Stomach (tissue), 9 donors: ENCODE results near the gene COPS6. TPM values are rescaled to one million over a fixed set of nuclear protein-coding genes. Genes with fewer than 3 reads are reported as not detected.

ENCODE experiments used
- DNase-seq, 2 donors: peaks; one replicate each; pipeline versions ENCODE4 v3.0.0 to v3.0.0-alpha.2; 2013 to 2019
- H3K27ac ChIP-seq, 5 donors: fragments of 200-600 bp in 4 of 5; sonication (generic) in 4 of 5; one replicate each; pipeline ENCODE4 v1.5.1; 2013 to 2019; ENCODE audit warnings: mild to moderate bottlenecking in 1 of 5, moderate library complexity in 1 of 5
- H3K27me3 ChIP-seq, 3 donors: fragments of 200-600 bp; sonication (generic); one replicate each; pipeline ENCODE4 v1.5.1; 2017 to 2019; ENCODE audit warnings: mixed run types in 1 of 3
- H3K36me3 ChIP-seq, 4 donors: fragments of 200-600 bp; sonication (generic); 1 replicate in 3 of 4; 2 replicates in 1 of 4; pipeline ENCODE4 v1.5.1; 2016 to 2019
- H3K4me1 ChIP-seq, 4 donors: fragments of 200-600 bp; sonication (generic); one replicate each; pipeline ENCODE4 v1.5.1; 2016 to 2019
- H3K4me3 ChIP-seq, 4 donors: fragments of 200-600 bp; sonication (generic) in 3 of 4; one replicate each; pipeline ENCODE4 v1.5.1; 2016 to 2019; ENCODE audit warnings: mild to moderate bottlenecking in 1 of 4
- H3K9me3 ChIP-seq, 4 donors: fragments of 200-600 bp; sonication (generic); one replicate each; pipeline ENCODE4 v1.5.1; 2016 to 2019
- CTCF ChIP-seq, 7 experiments: fragments of 450-650 bp in 4 of 7; fragments of 200-600 bp in 3 of 7; sonication (generic) in 3 of 7; IDR thresholded peaks; one replicate each; pipeline ENCODE4 v1.5.1; 2016 to 2019; ENCODE audit warnings: antibody characterized with exemption in 7 of 7, control low read depth in 2 of 7, mild to moderate bottlenecking in 1 of 7
- EP300 ChIP-seq: sonication (generic); formaldehyde crosslinking; IDR thresholded peaks from one replicate; pipeline ENCODE4 v1.6.1; 2017; ENCODE audit warnings: antibody characterized with exemption
- POLR2A ChIP-seq, 4 donors: fragments of 450-650 bp; IDR thresholded peaks; one replicate each; pipeline ENCODE4 v1.6.1; 2016; ENCODE audit warnings: antibody characterized with exemption in 4 of 4, control low read depth in 2 of 4, mild to moderate bottlenecking in 1 of 4, moderate library complexity in 1 of 4
- POLR2AphosphoS5 ChIP-seq, 3 donors: sonication (generic); formaldehyde crosslinking; IDR thresholded peaks; one replicate each; pipeline ENCODE4 v1.6.1; 2016; ENCODE audit warnings: antibody characterized with exemption in 3 of 3
- WGBS, 5 donors: extraction: QIAGEN DNeasy Blood & Tissue Kit in 3 of 5; methylation state at CpG; one replicate each; pipeline versions ENCODE4 v1.1.5 to v1.1.7; 2013 to 2018; 5-methylcytosine and 5-hydroxymethylcytosine counted together
- intact Hi-C: fragments of 100-400 bp; cut with DNase I; formaldehyde crosslinking; loops from one replicate; pipeline ENCODE4 v1.15.1; 2023; ENCODE audit warnings: low total_unique reads
- polyA plus RNA-seq, 3 donors: library from polyadenylated mRNA; stranded (reverse); fragments of 200-250 nt; gene quantifications; one replicate each; pipeline ENCODE4 v1.2.3, GENCODE V29; 2013
- total RNA-seq, 5 donors: library from RNA; depleted of rRNA; stranded (reverse); fragments of >200 nt; gene quantifications; one replicate each; pipeline versions ENCODE4 v1.1.0 to v1.2.3, GENCODE V29; 2014 to 2016
- donor health status: healthy with polysubstance abuse.
- donor health status: Bipolar disorder and iron deficiency.
- donor health status: healthy.

COPS6 gene
- total and polyA plus RNA-seq, 8 donors: 34.2 to 197 (median 93.9) TPM

DNA sequence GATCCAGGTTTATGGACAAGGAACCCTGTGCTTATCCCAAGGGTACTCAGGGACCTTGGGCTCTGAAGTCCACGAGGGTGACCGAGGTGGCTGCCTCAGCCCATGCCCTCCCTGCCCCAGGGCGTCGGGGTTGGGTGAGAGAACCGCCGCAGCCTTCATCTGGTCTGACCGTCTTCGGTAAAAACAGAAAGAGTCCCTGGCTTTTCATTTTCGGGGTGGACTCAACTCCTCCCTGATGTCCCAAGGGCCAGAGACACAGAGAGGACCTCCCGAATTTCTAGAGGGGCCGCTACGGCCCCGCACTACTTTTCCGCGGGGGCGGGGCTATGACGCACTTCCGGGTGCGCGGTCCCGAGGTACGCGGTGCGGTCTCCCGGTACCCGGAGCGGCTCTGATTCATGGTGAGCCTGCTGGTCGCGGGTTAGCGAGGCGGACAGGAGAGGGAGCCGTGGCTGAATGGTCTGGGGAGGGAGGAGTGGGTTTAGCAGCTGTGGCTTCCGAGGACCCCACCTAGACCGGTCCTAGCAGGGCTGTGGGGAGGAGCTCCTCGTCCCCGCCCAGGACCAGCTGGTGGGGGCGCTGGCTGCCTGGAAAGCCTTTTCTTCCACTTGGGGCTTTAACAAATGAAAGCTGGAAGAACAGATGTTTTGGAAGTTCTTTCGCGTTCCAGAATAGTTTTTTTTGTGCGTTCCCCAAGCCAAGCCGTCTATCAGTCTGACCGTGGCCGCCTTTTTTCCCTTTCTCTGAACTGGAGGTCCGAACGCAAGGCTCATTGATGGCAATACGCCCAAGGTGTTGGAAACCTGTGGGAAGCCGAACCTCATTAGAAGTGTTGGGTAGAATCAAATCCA, 39.1 kb upstream of the COPS6 start, which contains the start of gene ZSCAN21:
Gene ZSCAN21 (plus strand): TSS at position 334 of the 851 bp plus-strand sequence. CDS start 7,233 bp downstream, outside the sequence.
- H3K36me3 ChIP-seq: peaks cover 0 to 10% (median 0%) of the 10 kb centered on the region in 4 donors
- DNase-seq: peak; percentile 85 to 96
- H3K4me1 ChIP-seq: peaks cover 6 to 35% (median 23%) of the 10 kb centered on the region in 4 donors
- intact Hi-C loops: loop anchor here (10.0 kb wide), 2 partner anchors 55 to 135 kb away; partner anchors contain the start of gene TRIM4
- peak; percentile 71 to 96 (median 87) for TF ChIP-seq POLR2AphosphoS5 (IDR thresholded peaks at IDR 0.05)
- no peak for TF ChIP-seq EP300
- peak in 2 of 4 donors; percentile 61 to 79 for TF ChIP-seq POLR2A (IDR thresholded peaks at IDR 0.05)
- peak in 1 of 7 experiments; percentile 17 for TF ChIP-seq CTCF (IDR thresholded peaks at IDR 0.05)
- no peaks in the 10 kb centered on the region for H3K9me3 ChIP-seq
- 1% methylated on average over 36 to 47 of the region's 47 CpGs for WGBS, 5 donors
- H3K27ac ChIP-seq: peak within 1 kb of the TSS; percentile 96 to 98 (median 98)
- H3K27me3 ChIP-seq: no peaks in the 10 kb centered on the region
- H3K4me3 ChIP-seq: peak within 1 kb of the TSS; percentile 61 to 82 (median 76)

- H3K4me3 ChIP-seq: no peak overlapping the region
- H3K27ac ChIP-seq: peak overlapping the region in 1 of 5 donors; percentile 38
- H3K4me1 ChIP-seq: peaks cover 6 to 35% (median 23%) of the 10 kb centered on the region in 4 donors
- intact Hi-C loops: loop anchor here (10.0 kb wide), 2 partner anchors 57 to 137 kb away; partner anchors contain the start of gene TRIM4
- no peak for TF ChIP-seq EP300
- no peak for TF ChIP-seq POLR2AphosphoS5 (IDR thresholded peaks at IDR 0.05)
- TF ChIP-seq POLR2A (IDR thresholded peaks at IDR 0.05): no peak
- TF ChIP-seq CTCF (IDR thresholded peaks at IDR 0.05): no peak
- H3K9me3 ChIP-seq: no peaks in the 10 kb centered on the region
- peaks cover 0 to 14% (median 4%) of the 10 kb centered on the region in 4 donors for H3K36me3 ChIP-seq
- 69 to 80% (median 75%) methylated on average over 3 of the region's 3 CpGs for WGBS, 5 donors
- no peaks in the 10 kb centered on the region for H3K27me3 ChIP-seq
- no peak for DNase-seq
Observed at GRCh38 chr7:100051611-100052010, 37.2 kb upstream of the COPS6 start.

DNA sequence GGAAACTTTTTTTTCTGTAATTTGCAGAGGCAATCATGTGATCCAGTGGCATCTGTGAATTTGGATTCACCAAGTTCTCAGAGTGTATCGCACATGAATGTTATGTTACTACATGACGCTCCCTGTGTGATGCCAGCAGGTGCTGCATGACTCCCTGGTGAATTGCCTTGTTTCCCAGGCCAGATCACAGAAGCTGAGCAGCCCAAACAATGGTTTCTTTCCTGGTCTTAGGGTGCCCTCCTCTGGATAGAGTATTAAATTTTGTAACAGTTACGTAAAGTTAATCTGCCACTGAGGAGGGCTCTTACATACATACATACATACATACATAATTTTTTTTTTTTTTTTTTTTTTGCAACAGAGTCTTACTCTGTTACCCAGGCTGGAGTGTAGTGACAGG, 35.6 kb upstream of the COPS6 start:
- intact Hi-C loops: loop anchor here (10.0 kb wide), 2 partner anchors 58 to 138 kb away; partner anchors contain the start of gene TRIM4
- Histone ChIP-seq H3K4me1 (peaks cover 6 to 35% (median 23%) of the 10 kb centered on the region in 4 donors), H3K9me3 (no peaks in the 10 kb centered on the region), H3K4me3 (no peak overlapping the region), H3K27ac (no peak overlapping the region), H3K36me3 (peaks cover 15 to 30% (median 20%) of the 10 kb centered on the region in 4 donors), H3K27me3 (no peaks in the 10 kb centered on the region)
- peak; percentile 50 to 89 for DNase-seq
- 16 to 31% (median 28%) methylated on average over 3 of the region's 3 CpGs for WGBS, 5 donors
- no peak for TF ChIP-seq EP300
- TF ChIP-seq POLR2A (IDR thresholded peaks at IDR 0.05): no peak
- TF ChIP-seq CTCF (IDR thresholded peaks at IDR 0.05): peak in 3 of 7 experiments; percentile 5 to 65 (median 32)
- peak in 1 of 3 donors; percentile 63 for TF ChIP-seq POLR2AphosphoS5 (IDR thresholded peaks at IDR 0.05)

GRCh38 chr7:100057006-100057405, 31.8 kb upstream of the COPS6 start:
- Histone ChIP-seq H3K36me3 (peaks cover 40 to 65% (median 58%) of the 10 kb centered on the region in 4 donors), H3K27ac (no peak overlapping the region), H3K4me1 (peaks cover 0 to 19% (median 2%) of the 10 kb centered on the region in 4 donors), H3K27me3 (no peaks in the 10 kb centered on the region), H3K9me3 (no peaks in the 10 kb centered on the region), H3K4me3 (no peak overlapping the region)
- WGBS, 5 donors: 91 to 98% (median 93%) methylated on average over 6 to 10 of the region's 10 CpGs
- no peak for DNase-seq
- intact Hi-C loops: loop anchor here (10.0 kb wide), 2 partner anchors 62 to 142 kb away; partner anchors contain the start of gene TRIM4
- no peak for TF ChIP-seq CTCF (IDR thresholded peaks at IDR 0.05)
- no peak for TF ChIP-seq POLR2A (IDR thresholded peaks at IDR 0.05)
